ENCODE data around the gene CREG2.

GRCh38 chr2:101339266-101339880, 47.9 kb downstream of the CREG2 start:
- TF ChIP-seq POLR2AphosphoS5 (IDR thresholded peaks at IDR 0.05; ENCODE audit: borderline replicate concordance, low read depth, low read length) (no peak), EZH2 (IDR thresholded peaks at IDR 0.05) (no peak), FOXP2 (optimal IDR thresholded peaks at IDR 0.05; ENCODE audit: control extremely low read depth, extremely low read length, insufficient read depth) (no peak)
